Activated naive CD4-positive, alpha-beta T cell treated with anti-CD3 and anti-CD28 coated beads, Interleukin-2, amount 10 ng/mL, durations not matched to agents 7 days and 5 days (primary cell): ENCODE results near the gene BMPER.

Experiments used
- CTCF ChIA-PET: fragments of 350-600 bp; sonication (Branson Sonifier 250); formaldehyde crosslinking; loops from one replicate; lab custom pipeline; 2021; ENCODE audit warnings: antibody characterized with exemption; lab: Charles Lee
- DNase-seq: peaks from one replicate; pipeline ENCODE4 v3.0.0-alpha.2; 2020
- H3K27ac Mint-ChIP-seq: one replicate; pipeline ENCODE4 v1.8.0; 2021; ENCODE audit warnings: mild to moderate bottlenecking, moderate library complexity, mixed read lengths
- H3K27me3 Mint-ChIP-seq: one replicate; pipeline ENCODE4 v1.8.0; 2021; ENCODE audit warnings: mild to moderate bottlenecking, mixed read lengths
- H3K36me3 Mint-ChIP-seq: one replicate; pipeline ENCODE4 v1.8.0; 2021; ENCODE audit warnings: mixed read lengths
- H3K4me1 Mint-ChIP-seq: one replicate; pipeline ENCODE4 v1.8.0; 2021; ENCODE audit warnings: mixed read lengths
- H3K4me3 Mint-ChIP-seq: one replicate; pipeline ENCODE4 v1.8.0; 2021; ENCODE audit warnings: mild to moderate bottlenecking, moderate library complexity, mixed read lengths
- H3K9me3 Mint-ChIP-seq: one replicate; pipeline ENCODE4 v1.8.0; 2021; ENCODE audit warnings: mixed read lengths

Gene BMPER

GRCh38 chr7:33950047-33950714 is 44.8 kb downstream of the BMPER start:
- H3K27ac Mint-ChIP-seq, result no peak overlapping the region
- H3K27me3 Mint-ChIP-seq, result no peaks in the 10 kb centered on the region
- no peak for DNase-seq
- H3K9me3 Mint-ChIP-seq, result no peaks in the 10 kb centered on the region
- H3K4me1 Mint-ChIP-seq, result no peaks in the 10 kb centered on the region
- CTCF ChIA-PET, result no interaction called here
- H3K36me3 Mint-ChIP-seq, result no peaks in the 10 kb centered on the region
- H3K4me3 Mint-ChIP-seq, result no peak overlapping the region

- H3K36me3 Mint-ChIP-seq, result no peaks in the 10 kb centered on the region
- no peaks in the 10 kb centered on the region for H3K9me3 Mint-ChIP-seq
- no peak overlapping the region for H3K27ac Mint-ChIP-seq
- DNase-seq, result no peak
- no peaks in the 10 kb centered on the region for H3K4me1 Mint-ChIP-seq
- H3K27me3 Mint-ChIP-seq, result no peaks in the 10 kb centered on the region
- CTCF ChIA-PET, result no interaction called here
- H3K4me3 Mint-ChIP-seq, result no peak overlapping the region
These were observed 47.5 kb downstream of the BMPER start for GRCh38 chr7:33952824-33953223.

- no peaks in the 10 kb centered on the region for H3K36me3 Mint-ChIP-seq
- no peaks in the 10 kb centered on the region for H3K4me1 Mint-ChIP-seq
- no peaks in the 10 kb centered on the region for H3K9me3 Mint-ChIP-seq
- H3K27me3 Mint-ChIP-seq, result no peaks in the 10 kb centered on the region
- DNase-seq, result no peak
- no peak overlapping the region for H3K4me3 Mint-ChIP-seq
- no peak overlapping the region for H3K27ac Mint-ChIP-seq
- CTCF ChIA-PET, result no interaction called here
These were observed 52.8 kb downstream of the BMPER start for GRCh38 chr7:33958104-33958503.

- no peaks in the 10 kb centered on the region for H3K9me3 Mint-ChIP-seq
- no peak overlapping the region for H3K4me3 Mint-ChIP-seq
- H3K27ac Mint-ChIP-seq, result no peak overlapping the region
- CTCF ChIA-PET, result no interaction called here
- no peak for DNase-seq
- H3K4me1 Mint-ChIP-seq, result no peaks in the 10 kb centered on the region
- H3K36me3 Mint-ChIP-seq, result no peaks in the 10 kb centered on the region
- H3K27me3 Mint-ChIP-seq, result no peaks in the 10 kb centered on the region
These were observed 54.3 kb downstream of the BMPER start for GRCh38 chr7:33959676-33960075.

- Mint-ChIP-seq H3K36me3 (no peaks in the 10 kb centered on the region), H3K27me3 (no peaks in the 10 kb centered on the region), H3K4me1 (no peaks in the 10 kb centered on the region), H3K4me3 (no peak overlapping the region), H3K27ac (no peak overlapping the region), H3K9me3 (no peaks in the 10 kb centered on the region)
- DNase-seq, result no peak
- CTCF ChIA-PET, result no interaction called here
These were observed 56.6 kb downstream of the BMPER start for GRCh38 chr7:33961948-33962347.

GRCh38 chr7:33964417-33965182 is 59.3 kb downstream of the BMPER start:
- Mint-ChIP-seq H3K27me3 (no peaks in the 10 kb centered on the region), H3K27ac (no peak overlapping the region), H3K4me3 (no peak overlapping the region), H3K9me3 (no peaks in the 10 kb centered on the region), H3K36me3 (no peaks in the 10 kb centered on the region), H3K4me1 (no peaks in the 10 kb centered on the region)
- CTCF ChIA-PET, result no interaction called here
- DNase-seq, result no peak

GRCh38 chr7:33965183-33965744 is 59.9 kb downstream of the BMPER start:
- Mint-ChIP-seq H3K4me1 (no peaks in the 10 kb centered on the region), H3K27me3 (no peaks in the 10 kb centered on the region), H3K4me3 (no peak overlapping the region), H3K36me3 (no peaks in the 10 kb centered on the region), H3K27ac (no peak overlapping the region), H3K9me3 (no peaks in the 10 kb centered on the region)
- CTCF ChIA-PET, result no interaction called here
- no peak for DNase-seq

- CTCF ChIA-PET, result no interaction called here
- Mint-ChIP-seq H3K27me3 (no peaks in the 10 kb centered on the region), H3K4me3 (no peak overlapping the region), H3K27ac (no peak overlapping the region), H3K4me1 (no peaks in the 10 kb centered on the region), H3K36me3 (no peaks in the 10 kb centered on the region), H3K9me3 (no peaks in the 10 kb centered on the region)
- DNase-seq, result no peak
These were observed 63.3 kb downstream of the BMPER start for GRCh38 chr7:33968591-33968990.

- Mint-ChIP-seq H3K9me3 (no peaks in the 10 kb centered on the region), H3K27me3 (no peaks in the 10 kb centered on the region), H3K36me3 (no peaks in the 10 kb centered on the region), H3K4me1 (no peaks in the 10 kb centered on the region), H3K4me3 (no peak overlapping the region), H3K27ac (no peak overlapping the region)
- no peak for DNase-seq
- CTCF ChIA-PET, result no interaction called here
These were observed 65.2 kb downstream of the BMPER start for GRCh38 chr7:33970536-33970935.

GRCh38 chr7:33971106-33971505 is 65.8 kb downstream of the BMPER start:
- no peak for DNase-seq
- Mint-ChIP-seq H3K4me3 (no peak overlapping the region), H3K36me3 (no peaks in the 10 kb centered on the region), H3K27me3 (no peaks in the 10 kb centered on the region), H3K4me1 (no peaks in the 10 kb centered on the region), H3K27ac (no peak overlapping the region), H3K9me3 (no peaks in the 10 kb centered on the region)
- CTCF ChIA-PET, result no interaction called here

- CTCF ChIA-PET, result no interaction called here
- no peak overlapping the region for H3K4me3 Mint-ChIP-seq
These were observed 68.1 kb downstream of the BMPER start for GRCh38 chr7:33973231-33974015.

GRCh38 chr7:33979300-33979806 is 74.0 kb downstream of the BMPER start:
- no peaks in the 10 kb centered on the region for H3K4me1 Mint-ChIP-seq
- no peak overlapping the region for H3K27ac Mint-ChIP-seq
- H3K36me3 Mint-ChIP-seq, result no peaks in the 10 kb centered on the region
- DNase-seq, result no peak
- H3K4me3 Mint-ChIP-seq, result no peak overlapping the region
- no peaks in the 10 kb centered on the region for H3K9me3 Mint-ChIP-seq
- CTCF ChIA-PET, result no interaction called here
- H3K27me3 Mint-ChIP-seq, result no peaks in the 10 kb centered on the region

More at GRCh38 chr7:33973231-33974015, 68.1 kb downstream of the BMPER start:
- DNase-seq, result no peak
- Mint-ChIP-seq H3K27ac (no peak overlapping the region), H3K27me3 (no peaks in the 10 kb centered on the region), H3K36me3 (no peaks in the 10 kb centered on the region), H3K4me1 (no peaks in the 10 kb centered on the region), H3K9me3 (no peaks in the 10 kb centered on the region)

GRCh38 chr7:33979807-33980355 is 74.5 kb downstream of the BMPER start:
- H3K27me3 Mint-ChIP-seq, result no peaks in the 10 kb centered on the region
- H3K4me1 Mint-ChIP-seq, result no peaks in the 10 kb centered on the region
- H3K4me3 Mint-ChIP-seq, result no peak overlapping the region
- H3K27ac Mint-ChIP-seq, result no peak overlapping the region
- CTCF ChIA-PET, result no interaction called here
- H3K36me3 Mint-ChIP-seq, result no peaks in the 10 kb centered on the region
- no peak for DNase-seq
- no peaks in the 10 kb centered on the region for H3K9me3 Mint-ChIP-seq

- DNase-seq, result no peak
- no peak overlapping the region for H3K27ac Mint-ChIP-seq
- H3K36me3 Mint-ChIP-seq, result no peaks in the 10 kb centered on the region
- no peaks in the 10 kb centered on the region for H3K4me1 Mint-ChIP-seq
- no peak overlapping the region for H3K4me3 Mint-ChIP-seq
- CTCF ChIA-PET, result no interaction called here
- no peaks in the 10 kb centered on the region for H3K27me3 Mint-ChIP-seq
- no peaks in the 10 kb centered on the region for H3K9me3 Mint-ChIP-seq
These were observed 75.9 kb downstream of the BMPER start for GRCh38 chr7:33981226-33981625.
